Measurements from ENCODE around the gene ZNF467. TPM values are rescaled to one million over a fixed set of nuclear protein-coding genes. Genes with fewer than 3 reads are reported as not detected.

The ZNF467 gene
- total RNA-seq, 1 donor from 2014 or later, result 2.1 TPM

GRCh38 chr7:149817301-149817771, 43.9 kb upstream of the ZNF467 start:
- Histone ChIP-seq H3K36me3 (ENCODE audit: control insufficient read depth in 3 of 3, insufficient read depth in 3 of 3, low read length in 3 of 3) (no peaks in the 10 kb centered on the region), H3K27me3 (ENCODE audit: control insufficient read depth in 3 of 3, insufficient read depth in 3 of 3, low read length in 3 of 3) (peaks cover 0 to 9% (median 0%) of the 10 kb centered on the region in 3 donors), H3K4me1 (ENCODE audit: control insufficient read depth in 3 of 3, insufficient read depth in 3 of 3, low read length in 3 of 3) (no peaks in the 10 kb centered on the region), H3K9me3 (ENCODE audit: control insufficient read depth in 3 of 3, low read length in 3 of 3) (no peaks in the 10 kb centered on the region), H3K27ac (ENCODE audit: low read depth, low read length) (no peak overlapping the region), H3K9ac (ENCODE audit: low read depth in 1 of 3, low read length in 3 of 3) (no peak overlapping the region), H3K4me3 (ENCODE audit: low read length in 3 of 3) (no peak overlapping the region)

- no peak overlapping the region for H3K9ac ChIP-seq (ENCODE audit: low read depth in 1 of 3, low read length in 3 of 3)
- peaks cover 0 to 5% (median 0%) of the 10 kb centered on the region in 3 donors for H3K27me3 ChIP-seq (ENCODE audit: control insufficient read depth in 3 of 3, insufficient read depth in 3 of 3, low read length in 3 of 3)
- no peaks in the 10 kb centered on the region for H3K36me3 ChIP-seq (ENCODE audit: control insufficient read depth in 3 of 3, insufficient read depth in 3 of 3, low read length in 3 of 3)
- H3K4me3 ChIP-seq (ENCODE audit: low read length in 3 of 3), result no peak overlapping the region
- H3K4me1 ChIP-seq (ENCODE audit: control insufficient read depth in 3 of 3, insufficient read depth in 3 of 3, low read length in 3 of 3), result no peaks in the 10 kb centered on the region
- no peaks in the 10 kb centered on the region for H3K9me3 ChIP-seq (ENCODE audit: control insufficient read depth in 3 of 3, low read length in 3 of 3)
- no peak overlapping the region for H3K27ac ChIP-seq (ENCODE audit: low read depth, low read length)
These were observed 43.4 kb upstream of the ZNF467 start for GRCh38 chr7:149816794-149817193.

- H3K27me3 ChIP-seq (ENCODE audit: control insufficient read depth in 3 of 3, insufficient read depth in 3 of 3, low read length in 3 of 3), result peaks cover 0 to 5% (median 0%) of the 10 kb centered on the region in 3 donors
- no peak overlapping the region for H3K9ac ChIP-seq (ENCODE audit: low read depth in 1 of 3, low read length in 3 of 3)
- H3K9me3 ChIP-seq (ENCODE audit: control insufficient read depth in 3 of 3, low read length in 3 of 3), result no peaks in the 10 kb centered on the region
- H3K4me3 ChIP-seq (ENCODE audit: low read length in 3 of 3), result no peak overlapping the region
- H3K36me3 ChIP-seq (ENCODE audit: control insufficient read depth in 3 of 3, insufficient read depth in 3 of 3, low read length in 3 of 3), result no peaks in the 10 kb centered on the region
- no peak overlapping the region for H3K27ac ChIP-seq (ENCODE audit: low read depth, low read length)
- no peaks in the 10 kb centered on the region for H3K4me1 ChIP-seq (ENCODE audit: control insufficient read depth in 3 of 3, insufficient read depth in 3 of 3, low read length in 3 of 3)
These were observed 42.9 kb upstream of the ZNF467 start for GRCh38 chr7:149816267-149816751.

GRCh38 chr7:149815661-149816266, 42.4 kb upstream of the ZNF467 start:
- no peaks in the 10 kb centered on the region for H3K9me3 ChIP-seq (ENCODE audit: control insufficient read depth in 3 of 3, low read length in 3 of 3)
- H3K9ac ChIP-seq (ENCODE audit: low read depth in 1 of 3, low read length in 3 of 3), result no peak overlapping the region
- H3K27me3 ChIP-seq (ENCODE audit: control insufficient read depth in 3 of 3, insufficient read depth in 3 of 3, low read length in 3 of 3), result peaks cover 0 to 5% (median 0%) of the 10 kb centered on the region in 3 donors
- H3K27ac ChIP-seq (ENCODE audit: low read depth, low read length), result no peak overlapping the region
- no peak overlapping the region for H3K4me3 ChIP-seq (ENCODE audit: low read length in 3 of 3)
- H3K4me1 ChIP-seq (ENCODE audit: control insufficient read depth in 3 of 3, insufficient read depth in 3 of 3, low read length in 3 of 3), result no peaks in the 10 kb centered on the region
- no peaks in the 10 kb centered on the region for H3K36me3 ChIP-seq (ENCODE audit: control insufficient read depth in 3 of 3, insufficient read depth in 3 of 3, low read length in 3 of 3)

GRCh38 chr7:149815121-149815520, 41.7 kb upstream of the ZNF467 start:
- H3K4me3 ChIP-seq (ENCODE audit: low read length in 3 of 3), result no peak overlapping the region
- no peaks in the 10 kb centered on the region for H3K4me1 ChIP-seq (ENCODE audit: control insufficient read depth in 3 of 3, insufficient read depth in 3 of 3, low read length in 3 of 3)
- H3K27me3 ChIP-seq (ENCODE audit: control insufficient read depth in 3 of 3, insufficient read depth in 3 of 3, low read length in 3 of 3), result peaks cover 0 to 5% (median 0%) of the 10 kb centered on the region in 3 donors
- H3K9me3 ChIP-seq (ENCODE audit: control insufficient read depth in 3 of 3, low read length in 3 of 3), result no peaks in the 10 kb centered on the region
- H3K9ac ChIP-seq (ENCODE audit: low read depth in 1 of 3, low read length in 3 of 3), result no peak overlapping the region
- no peak overlapping the region for H3K27ac ChIP-seq (ENCODE audit: low read depth, low read length)
- H3K36me3 ChIP-seq (ENCODE audit: control insufficient read depth in 3 of 3, insufficient read depth in 3 of 3, low read length in 3 of 3), result no peaks in the 10 kb centered on the region

GRCh38 chr7:149814494-149814893, 41.1 kb upstream of the ZNF467 start:
- no peak overlapping the region for H3K4me3 ChIP-seq (ENCODE audit: low read length in 3 of 3)
- peaks cover 0 to 5% (median 0%) of the 10 kb centered on the region in 3 donors for H3K27me3 ChIP-seq (ENCODE audit: control insufficient read depth in 3 of 3, insufficient read depth in 3 of 3, low read length in 3 of 3)
- no peaks in the 10 kb centered on the region for H3K9me3 ChIP-seq (ENCODE audit: control insufficient read depth in 3 of 3, low read length in 3 of 3)

GRCh38 chr7:149813254-149814035, 40.1 kb upstream of the ZNF467 start:
- Histone ChIP-seq H3K27me3 (ENCODE audit: control insufficient read depth in 3 of 3, insufficient read depth in 3 of 3, low read length in 3 of 3) (peaks cover 0 to 5% (median 0%) of the 10 kb centered on the region in 3 donors), H3K9ac (ENCODE audit: low read depth in 1 of 3, low read length in 3 of 3) (no peak overlapping the region), H3K36me3 (ENCODE audit: control insufficient read depth in 3 of 3, insufficient read depth in 3 of 3, low read length in 3 of 3) (no peaks in the 10 kb centered on the region), H3K4me1 (ENCODE audit: control insufficient read depth in 3 of 3, insufficient read depth in 3 of 3, low read length in 3 of 3) (no peaks in the 10 kb centered on the region), H3K4me3 (ENCODE audit: low read length in 3 of 3) (no peak overlapping the region), H3K9me3 (ENCODE audit: control insufficient read depth in 3 of 3, low read length in 3 of 3) (no peaks in the 10 kb centered on the region), H3K27ac (ENCODE audit: low read depth, low read length) (no peak overlapping the region)

More at GRCh38 chr7:149814494-149814893, 41.1 kb upstream of the ZNF467 start:
- no peaks in the 10 kb centered on the region for H3K4me1 ChIP-seq (ENCODE audit: control insufficient read depth in 3 of 3, insufficient read depth in 3 of 3, low read length in 3 of 3)
- H3K27ac ChIP-seq (ENCODE audit: low read depth, low read length), result no peak overlapping the region
- no peaks in the 10 kb centered on the region for H3K36me3 ChIP-seq (ENCODE audit: control insufficient read depth in 3 of 3, insufficient read depth in 3 of 3, low read length in 3 of 3)
- no peak overlapping the region for H3K9ac ChIP-seq (ENCODE audit: low read depth in 1 of 3, low read length in 3 of 3)

- no peaks in the 10 kb centered on the region for H3K4me1 ChIP-seq (ENCODE audit: control insufficient read depth in 3 of 3, insufficient read depth in 3 of 3, low read length in 3 of 3)
- no peaks in the 10 kb centered on the region for H3K36me3 ChIP-seq (ENCODE audit: control insufficient read depth in 3 of 3, insufficient read depth in 3 of 3, low read length in 3 of 3)
- no peak overlapping the region for H3K4me3 ChIP-seq (ENCODE audit: low read length in 3 of 3)
- H3K27ac ChIP-seq (ENCODE audit: low read depth, low read length), result no peak overlapping the region
- no peaks in the 10 kb centered on the region for H3K9me3 ChIP-seq (ENCODE audit: control insufficient read depth in 3 of 3, low read length in 3 of 3)
- H3K9ac ChIP-seq (ENCODE audit: low read depth in 1 of 3, low read length in 3 of 3), result no peak overlapping the region
- H3K27me3 ChIP-seq (ENCODE audit: control insufficient read depth in 3 of 3, insufficient read depth in 3 of 3, low read length in 3 of 3), result peaks cover 0 to 5% (median 0%) of the 10 kb centered on the region in 3 donors
These were observed 38.6 kb upstream of the ZNF467 start for GRCh38 chr7:149811831-149812490.

- H3K36me3 ChIP-seq (ENCODE audit: control insufficient read depth in 3 of 3, insufficient read depth in 3 of 3, low read length in 3 of 3), result no peaks in the 10 kb centered on the region
- H3K9me3 ChIP-seq (ENCODE audit: control insufficient read depth in 3 of 3, low read length in 3 of 3), result no peaks in the 10 kb centered on the region
- no peak overlapping the region for H3K4me3 ChIP-seq (ENCODE audit: low read length in 3 of 3)
- no peak overlapping the region for H3K9ac ChIP-seq (ENCODE audit: low read depth in 1 of 3, low read length in 3 of 3)
- peaks cover 0 to 5% (median 5%) of the 10 kb centered on the region in 3 donors for H3K27me3 ChIP-seq (ENCODE audit: control insufficient read depth in 3 of 3, insufficient read depth in 3 of 3, low read length in 3 of 3)
- no peaks in the 10 kb centered on the region for H3K4me1 ChIP-seq (ENCODE audit: control insufficient read depth in 3 of 3, insufficient read depth in 3 of 3, low read length in 3 of 3)
- no peak overlapping the region for H3K27ac ChIP-seq (ENCODE audit: low read depth, low read length)
These were observed 37.8 kb upstream of the ZNF467 start for GRCh38 chr7:149811221-149811620.

Measured in skeletal muscle tissue (tissue), 4 donors.